Esophagus muscularis mucosa (tissue), 4 donors: ENCODE measurements around the gene GLIS1. TPM values are rescaled to one million over a fixed set of nuclear protein-coding genes. Genes with fewer than 3 reads are reported as not detected.

ENCODE experiments used
- DNase-seq: peaks from one replicate; pipeline ENCODE4 v3.0.0-alpha.2; 2017; ENCODE audit errors: extremely low spot score
- H3K27ac ChIP-seq, 4 donors: fragments of 200-600 bp; sonication (generic); replicated peaks in 1 of 4; 1 replicate in 3 of 4; 2 replicates in 1 of 4; pipeline ENCODE4 v1.5.1; 2016 to 2019; ENCODE audit warnings: mild to moderate bottlenecking in 1 of 4
- H3K27me3 ChIP-seq, 4 donors: fragments of 200-600 bp; sonication (generic); one replicate each; pipeline versions ENCODE4 v1.5.1 to v1.6.0; 2016 to 2019
- H3K36me3 ChIP-seq, 4 donors: fragments of 200-600 bp; sonication (generic); one replicate each; pipeline ENCODE4 v1.5.1; 2016 to 2019
- H3K4me1 ChIP-seq, 4 donors: fragments of 200-600 bp; sonication (generic); one replicate each; pipeline ENCODE4 v1.5.1; 2016 to 2019
- H3K4me3 ChIP-seq, 4 donors: fragments of 200-600 bp; sonication (generic); 1 replicate in 2 of 4; 2 replicates in 2 of 4; pipeline ENCODE4 v1.5.1; 2016 to 2019; ENCODE audit warnings: mild to moderate bottlenecking in 4 of 4, moderate library complexity in 1 of 4
- H3K9me3 ChIP-seq, 4 donors: fragments of 200-600 bp; sonication (generic); 1 replicate in 3 of 4; 2 replicates in 1 of 4; pipeline ENCODE4 v1.5.1; 2016 to 2019
- CTCF ChIP-seq, 3 experiments: fragments of 200-600 bp in 2 of 3; fragments of 450-650 bp in 1 of 3; sonication (generic) in 2 of 3; IDR thresholded peaks; one replicate each; pipeline ENCODE4 v1.5.1; 2017 to 2019; ENCODE audit warnings: antibody characterized with exemption in 3 of 3, mild to moderate bottlenecking in 2 of 3, moderate library complexity in 1 of 3
- EP300 ChIP-seq: sonication (generic); formaldehyde crosslinking; IDR thresholded peaks from one replicate; pipeline ENCODE4 v1.6.1; 2017; ENCODE audit warnings: antibody characterized with exemption
- POLR2A ChIP-seq: fragments of 450-650 bp; IDR thresholded peaks from one replicate; pipeline ENCODE4 v1.6.1; 2017; ENCODE audit warnings: antibody characterized with exemption, moderate library complexity, mild to moderate bottlenecking, low read depth
- POLR2AphosphoS5 ChIP-seq, 2 donors: sonication (generic); formaldehyde crosslinking; IDR thresholded peaks; one replicate each; pipeline ENCODE4 v1.6.1; 2017; ENCODE audit warnings: antibody characterized with exemption in 2 of 2
- WGBS: methylation state at CpG from one replicate; pipeline ENCODE4 v1.1.5; 2018; 5-methylcytosine and 5-hydroxymethylcytosine counted together
- intact Hi-C: fragments of 100-400 bp; cut with DNase I; formaldehyde crosslinking; loops from one replicate; pipeline ENCODE4 v1.15.1; 2023
- total RNA-seq, 4 donors: library from RNA; depleted of rRNA; stranded (reverse); fragments of >200 nt; gene quantifications; one replicate each; pipeline versions ENCODE4 v1.1.0 to v1.2.1, GENCODE V29; 2016

GLIS1 gene
- total RNA-seq, 4 donors from 2014 or later: 0.17 to 0.42 TPM; not detected in 2

- no peak for DNase-seq
- H3K4me3 ChIP-seq: no peak overlapping the region
- 98% methylated on average over 8 of the region's 19 CpGs for WGBS
- H3K27me3 ChIP-seq: peaks cover 0 to 83% (median 0%) of the 10 kb centered on the region in 4 donors
- intact Hi-C loops: no loop called here
- TF ChIP-seq EP300: no peak
- no peak for TF ChIP-seq POLR2AphosphoS5 (IDR thresholded peaks at IDR 0.05)
- no peak for TF ChIP-seq CTCF (IDR thresholded peaks at IDR 0.05)
- no peak for TF ChIP-seq POLR2A
- peaks cover 0 to 10% (median 0%) of the 10 kb centered on the region in 4 donors for H3K4me1 ChIP-seq
- H3K36me3 ChIP-seq: no peaks in the 10 kb centered on the region
- H3K27ac ChIP-seq: no peak overlapping the region
- no peaks in the 10 kb centered on the region for H3K9me3 ChIP-seq
These were observed 51.1 kb downstream of the GLIS1 start for GRCh38 chr1:53687901-53688300.

DNA sequence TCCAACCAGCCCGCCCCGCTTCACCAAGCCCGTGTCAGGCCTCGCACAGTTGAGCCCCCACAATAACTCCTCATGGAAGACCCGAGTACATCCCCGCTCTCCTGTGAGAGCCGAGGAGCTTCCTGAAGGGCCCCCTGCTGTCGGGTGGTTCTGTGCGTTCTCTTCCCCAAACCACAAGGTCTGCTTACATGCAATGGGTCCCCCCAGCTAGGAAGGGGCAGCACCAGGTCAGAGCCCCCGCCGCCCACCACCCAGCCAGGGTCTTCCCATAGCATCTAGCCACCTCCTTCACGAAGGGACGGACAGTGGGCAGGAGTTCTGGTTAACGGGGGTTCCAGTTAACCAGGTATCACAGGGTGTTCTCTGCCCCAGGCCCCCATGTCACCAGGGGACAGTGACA is 51.5 kb downstream of the GLIS1 start:
- DNase-seq: no peak
- intact Hi-C loops: no loop called here
- H3K4me3 ChIP-seq: no peak overlapping the region
- no peaks in the 10 kb centered on the region for H3K9me3 ChIP-seq
- H3K36me3 ChIP-seq: no peaks in the 10 kb centered on the region
- no peak for TF ChIP-seq CTCF (IDR thresholded peaks at IDR 0.05)
- no peak for TF ChIP-seq EP300
- TF ChIP-seq POLR2A: no peak
- TF ChIP-seq POLR2AphosphoS5 (IDR thresholded peaks at IDR 0.05): no peak
- peaks cover 0 to 10% (median 0%) of the 10 kb centered on the region in 4 donors for H3K4me1 ChIP-seq
- H3K27me3 ChIP-seq: peaks cover 0 to 83% (median 0%) of the 10 kb centered on the region in 4 donors
- 97% methylated on average over 11 of the region's 14 CpGs for WGBS
- H3K27ac ChIP-seq: no peak overlapping the region

DNA sequence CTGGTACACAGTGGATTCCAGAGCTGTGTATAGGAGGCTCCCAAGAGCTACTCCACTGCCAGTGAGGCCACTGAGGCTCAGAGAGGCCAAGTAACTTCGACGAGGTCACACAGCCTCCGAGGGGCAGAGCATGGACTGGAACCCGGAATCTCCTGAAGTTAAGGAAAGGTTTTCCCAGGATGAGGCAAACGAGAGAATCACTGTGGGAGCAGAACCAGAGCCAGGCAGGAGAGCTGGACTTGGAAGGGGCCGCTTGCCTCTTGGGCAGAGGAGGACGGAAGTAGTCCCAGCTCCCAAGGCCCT is 52.0 kb downstream of the GLIS1 start:
- no peak overlapping the region for H3K4me3 ChIP-seq
- 100% methylated on average over 7 of the region's 7 CpGs for WGBS
- intact Hi-C loops: no loop called here
- H3K36me3 ChIP-seq: no peaks in the 10 kb centered on the region
- peaks cover 0 to 85% (median 0%) of the 10 kb centered on the region in 4 donors for H3K27me3 ChIP-seq
- H3K9me3 ChIP-seq: no peaks in the 10 kb centered on the region
- peaks cover 0 to 13% (median 3%) of the 10 kb centered on the region in 4 donors for H3K4me1 ChIP-seq
- no peak for DNase-seq
- no peak overlapping the region for H3K27ac ChIP-seq
- no peak for TF ChIP-seq EP300
- TF ChIP-seq POLR2A: no peak
- TF ChIP-seq CTCF (IDR thresholded peaks at IDR 0.05): no peak
- no peak for TF ChIP-seq POLR2AphosphoS5 (IDR thresholded peaks at IDR 0.05)

DNA sequence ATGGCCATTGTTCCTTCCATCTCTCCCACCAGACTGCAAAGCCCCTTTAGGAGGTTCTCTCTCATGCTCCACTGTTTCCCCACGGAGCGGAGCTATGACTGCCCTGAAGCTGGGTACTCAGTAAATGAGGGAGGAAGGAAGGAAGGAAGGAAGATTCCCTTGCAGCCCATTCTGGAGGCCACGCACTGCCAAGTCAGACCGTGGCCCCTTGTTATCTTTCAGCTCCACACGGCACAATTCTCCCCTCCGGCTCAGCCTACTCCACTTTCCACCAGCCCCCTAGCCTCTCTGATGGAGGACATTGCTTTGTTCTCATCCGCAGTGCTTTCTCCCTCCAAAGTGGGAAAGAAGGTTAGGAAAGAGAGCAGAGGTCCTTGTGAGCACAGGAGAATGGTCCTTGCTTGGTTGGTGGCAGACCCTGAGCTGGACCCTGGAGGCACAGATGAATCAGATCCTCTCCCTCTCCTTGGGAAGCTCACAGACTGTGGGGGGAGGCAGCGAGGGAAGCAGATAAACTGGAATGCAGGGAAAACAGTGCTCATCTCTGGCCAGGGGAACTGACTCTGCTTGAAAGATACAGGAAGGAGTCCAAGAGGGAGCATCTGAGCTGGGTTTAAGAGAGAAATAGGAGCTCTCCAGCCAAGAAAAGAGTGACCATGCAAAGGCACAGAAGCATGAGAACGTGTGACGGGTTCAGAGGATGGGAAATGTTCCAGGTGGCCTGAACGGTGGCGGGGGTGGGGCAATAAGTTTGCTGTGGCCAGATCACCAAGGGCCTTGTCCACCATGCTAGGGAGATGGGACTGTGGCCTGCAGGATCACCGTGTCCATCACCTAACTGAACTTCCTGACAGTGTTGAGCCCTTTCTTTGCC is 52.6 kb downstream of the GLIS1 start:
- Histone ChIP-seq H3K4me3 (no peak overlapping the region), H3K9me3 (no peaks in the 10 kb centered on the region), H3K4me1 (peaks cover 0 to 18% (median 9%) of the 10 kb centered on the region in 4 donors), H3K27ac (no peak overlapping the region), H3K27me3 (peaks cover 0 to 83% (median 0%) of the 10 kb centered on the region in 4 donors), H3K36me3 (no peaks in the 10 kb centered on the region)
- 73% methylated on average over 13 of the region's 13 CpGs for WGBS
- TF ChIP-seq POLR2AphosphoS5 (IDR thresholded peaks at IDR 0.05) (no peak), POLR2A (no peak), EP300 (no peak), CTCF (IDR thresholded peaks at IDR 0.05) (no peak)
- intact Hi-C loops: no loop called here
- no peak for DNase-seq
